ENCODE measurements around the gene TTLL11. TPM values are rescaled to one million over a fixed set of nuclear protein-coding genes. Genes with fewer than 3 reads are reported as not detected.

Gene TTLL11
- total and polyA plus RNA-seq, 8 donors, result 5.4 to 11.6 (median 9.5) TPM

DNA sequence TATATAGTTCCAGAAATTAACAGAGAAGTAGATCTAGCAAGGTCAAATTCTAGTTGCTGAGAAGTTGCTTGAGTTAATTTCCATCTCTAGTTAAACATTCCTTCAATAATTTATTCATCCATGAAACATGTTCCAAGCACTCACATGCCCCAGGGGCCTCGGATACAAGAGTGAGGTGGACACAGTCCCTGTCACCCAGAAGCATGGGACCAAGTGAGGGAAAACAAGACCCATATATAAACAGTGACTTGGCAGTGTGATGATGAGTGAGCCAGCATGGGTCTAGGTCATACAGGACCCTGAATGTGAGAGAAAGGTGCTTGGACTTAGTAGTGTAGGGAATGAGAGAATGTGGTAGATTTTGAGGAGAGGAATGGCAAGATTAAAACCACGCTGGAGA is 216.9 kb downstream of the TTLL11 start:
- DNase-seq (no peak), ATAC-seq (no peak)
- Histone ChIP-seq H3K27ac (no peak overlapping the region), H3K36me3 (no peaks in the 10 kb centered on the region), H3K27me3 (no peaks in the 10 kb centered on the region), H3K4me1 (no peaks in the 10 kb centered on the region), H3K4me3 (no peak overlapping the region), H3K9me3 (no peaks in the 10 kb centered on the region)
- no peak for TF ChIP-seq CTCF (IDR thresholded peaks at IDR 0.05)
- intact Hi-C loops (cut with DNase I), result no loop called here

DNA sequence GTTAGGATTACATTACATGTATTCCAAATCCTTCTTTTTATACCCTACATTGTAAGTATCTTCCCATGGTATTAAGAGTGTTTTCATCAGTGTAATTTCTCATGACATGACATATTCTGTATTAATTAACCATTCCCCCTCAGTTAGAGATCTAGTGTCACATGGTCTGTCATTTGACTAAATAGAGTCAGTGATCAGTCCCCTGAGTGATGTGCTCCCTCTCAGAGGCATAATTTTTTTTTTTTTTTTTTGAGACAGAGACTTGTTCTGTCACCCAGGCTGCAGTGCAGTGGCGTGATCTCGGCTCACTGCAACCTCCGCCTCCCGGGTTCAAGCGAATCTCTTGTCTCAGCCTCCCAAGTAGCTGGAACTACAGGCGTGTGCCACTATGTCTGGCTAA is 218.6 kb downstream of the TTLL11 start:
- Histone ChIP-seq H3K27me3 (no peaks in the 10 kb centered on the region), H3K4me3 (no peak overlapping the region)

GRCh38 chr9:121871431-121872025 is 221.6 kb downstream of the TTLL11 start:
- TF ChIP-seq CTCF (IDR thresholded peaks at IDR 0.05), result no peak
- H3K4me3 ChIP-seq, result no peak overlapping the region
- peaks cover 0 to 9% of the 10 kb centered on the region in 2 donors for H3K36me3 ChIP-seq
- ATAC-seq (no peak), DNase-seq (no peak)
- H3K27ac ChIP-seq, result no peak overlapping the region
- no peaks in the 10 kb centered on the region for H3K27me3 ChIP-seq
- intact Hi-C loops (cut with DNase I), result no loop called here
- no peaks in the 10 kb centered on the region for H3K4me1 ChIP-seq
- H3K9me3 ChIP-seq, result no peaks in the 10 kb centered on the region

More for the DNA sequence above, 218.6 kb downstream of the TTLL11 start:
- Histone ChIP-seq H3K4me1 (no peaks in the 10 kb centered on the region), H3K27ac (no peak overlapping the region), H3K9me3 (no peaks in the 10 kb centered on the region), H3K36me3 (peaks cover 0 to 9% of the 10 kb centered on the region in 2 donors)
- DNase-seq (no peak), ATAC-seq (no peak)
- intact Hi-C loops (cut with DNase I), result no loop called here
- no peak for TF ChIP-seq CTCF (IDR thresholded peaks at IDR 0.05)

GRCh38 chr9:121870271-121870670 is 222.8 kb downstream of the TTLL11 start:
- no peak for ATAC-seq
- no peak overlapping the region for H3K27ac ChIP-seq
- intact Hi-C loops (cut with DNase I), result no loop called here
- DNase-seq, result no peak
- no peaks in the 10 kb centered on the region for H3K9me3 ChIP-seq
- peaks cover 0 to 9% of the 10 kb centered on the region in 2 donors for H3K36me3 ChIP-seq
- no peak overlapping the region for H3K4me3 ChIP-seq
- no peaks in the 10 kb centered on the region for H3K27me3 ChIP-seq
- TF ChIP-seq CTCF (IDR thresholded peaks at IDR 0.05), result no peak
- H3K4me1 ChIP-seq, result no peaks in the 10 kb centered on the region

DNA sequence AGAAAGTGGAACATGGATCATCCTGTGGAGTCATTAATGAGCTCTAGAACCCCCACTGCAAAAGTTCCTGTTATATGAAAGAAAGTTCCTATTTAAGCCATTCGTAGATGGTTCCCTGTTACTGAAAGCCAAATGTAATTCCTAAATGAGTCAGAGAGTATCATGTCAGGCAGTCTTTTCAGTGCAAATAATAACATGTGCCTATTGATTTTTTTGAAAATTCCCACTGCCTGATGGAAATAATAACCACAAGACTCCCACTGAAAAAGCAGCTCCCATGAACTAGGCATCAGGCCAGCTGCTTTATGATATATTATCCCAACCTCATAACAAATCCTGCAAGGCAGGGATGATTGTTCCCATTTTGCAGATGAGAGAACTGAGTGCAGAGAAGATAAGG is 224.5 kb downstream of the TTLL11 start:
- peaks cover 0 to 9% of the 10 kb centered on the region in 2 donors for H3K36me3 ChIP-seq
- intact Hi-C loops (cut with DNase I), result no loop called here
- no peaks in the 10 kb centered on the region for H3K27me3 ChIP-seq
- no peak overlapping the region for H3K27ac ChIP-seq
- no peak for DNase-seq
- no peak for TF ChIP-seq CTCF (IDR thresholded peaks at IDR 0.05)
- no peak overlapping the region for H3K4me3 ChIP-seq
- H3K4me1 ChIP-seq, result no peaks in the 10 kb centered on the region
- no peaks in the 10 kb centered on the region for H3K9me3 ChIP-seq
- ATAC-seq, result no peak
